ENCODE measurements around the gene PRSS1. TPM values are rescaled to one million over a fixed set of nuclear protein-coding genes. Genes with fewer than 3 reads are reported as not detected.

The PRSS1 gene
- total RNA-seq, 3 donors from 2014 or later = not detected

DNA sequence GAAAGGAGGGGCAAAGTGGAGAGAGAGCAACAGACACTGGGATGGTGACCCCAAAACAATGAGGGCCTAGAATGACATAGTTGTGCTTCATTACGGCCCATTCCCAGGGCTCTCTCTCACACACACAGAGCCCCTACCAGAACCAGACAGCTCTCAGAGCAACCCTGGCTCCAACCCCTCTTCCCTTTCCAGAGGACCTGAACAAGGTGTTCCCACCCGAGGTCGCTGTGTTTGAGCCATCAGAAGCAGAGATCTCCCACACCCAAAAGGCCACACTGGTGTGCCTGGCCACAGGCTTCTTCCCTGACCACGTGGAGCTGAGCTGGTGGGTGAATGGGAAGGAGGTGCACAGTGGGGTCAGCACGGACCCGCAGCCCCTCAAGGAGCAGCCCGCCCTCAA, 42.2 kb downstream of the PRSS1 start:
- Histone ChIP-seq H3K4me1 (ENCODE audit: low read depth) (no peaks in the 10 kb centered on the region), H3K36me3 (ENCODE audit: low read depth) (no peaks in the 10 kb centered on the region), H3K9me3 (no peaks in the 10 kb centered on the region), H3K4me3 (no peak overlapping the region)
- ATAC-seq (no peak), DNase-seq (no peak)
- TF ChIP-seq, protein P1, sequence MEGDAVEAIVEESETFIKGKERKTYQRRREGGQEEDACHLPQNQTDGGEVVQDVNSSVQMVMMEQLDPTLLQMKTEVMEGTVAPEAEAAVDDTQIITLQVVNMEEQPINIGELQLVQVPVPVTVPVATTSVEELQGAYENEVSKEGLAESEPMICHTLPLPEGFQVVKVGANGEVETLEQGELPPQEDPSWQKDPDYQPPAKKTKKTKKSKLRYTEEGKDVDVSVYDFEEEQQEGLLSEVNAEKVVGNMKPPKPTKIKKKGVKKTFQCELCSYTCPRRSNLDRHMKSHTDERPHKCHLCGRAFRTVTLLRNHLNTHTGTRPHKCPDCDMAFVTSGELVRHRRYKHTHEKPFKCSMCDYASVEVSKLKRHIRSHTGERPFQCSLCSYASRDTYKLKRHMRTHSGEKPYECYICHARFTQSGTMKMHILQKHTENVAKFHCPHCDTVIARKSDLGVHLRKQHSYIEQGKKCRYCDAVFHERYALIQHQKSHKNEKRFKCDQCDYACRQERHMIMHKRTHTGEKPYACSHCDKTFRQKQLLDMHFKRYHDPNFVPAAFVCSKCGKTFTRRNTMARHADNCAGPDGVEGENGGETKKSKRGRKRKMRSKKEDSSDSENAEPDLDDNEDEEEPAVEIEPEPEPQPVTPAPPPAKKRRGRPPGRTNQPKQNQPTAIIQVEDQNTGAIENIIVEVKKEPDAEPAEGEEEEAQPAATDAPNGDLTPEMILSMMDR (IDR thresholded peaks at IDR 0.05) = no peak
- intact Hi-C loops (cut with DNase I, micrococcal nuclease) = no loop called here

DNA sequence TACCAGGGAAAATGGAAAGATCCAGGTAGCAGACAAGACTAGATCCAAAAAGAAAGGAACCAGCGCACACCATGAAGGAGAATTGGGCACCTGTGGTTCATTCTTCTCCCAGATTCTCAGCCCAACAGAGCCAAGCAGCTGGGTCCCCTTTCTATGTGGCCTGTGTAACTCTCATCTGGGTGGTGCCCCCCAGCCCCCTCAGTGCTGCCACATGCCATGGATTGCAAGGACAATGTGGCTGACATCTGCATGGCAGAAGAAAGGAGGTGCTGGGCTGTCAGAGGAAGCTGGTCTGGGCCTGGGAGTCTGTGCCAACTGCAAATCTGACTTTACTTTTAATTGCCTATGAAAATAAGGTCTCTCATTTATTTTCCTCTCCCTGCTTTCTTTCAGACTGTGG, 42.9 kb downstream of the PRSS1 start:
- TF ChIP-seq, protein P1 (IDR thresholded peaks at IDR 0.05) = no peak
- Histone ChIP-seq H3K4me1 (ENCODE audit: low read depth) (no peaks in the 10 kb centered on the region), H3K36me3 (ENCODE audit: low read depth) (no peaks in the 10 kb centered on the region), H3K9me3 (no peaks in the 10 kb centered on the region), H3K4me3 (no peak overlapping the region)
- ATAC-seq = no peak
- DNase-seq = no peak
- intact Hi-C loops (cut with DNase I, micrococcal nuclease) = no loop called here

DNA sequence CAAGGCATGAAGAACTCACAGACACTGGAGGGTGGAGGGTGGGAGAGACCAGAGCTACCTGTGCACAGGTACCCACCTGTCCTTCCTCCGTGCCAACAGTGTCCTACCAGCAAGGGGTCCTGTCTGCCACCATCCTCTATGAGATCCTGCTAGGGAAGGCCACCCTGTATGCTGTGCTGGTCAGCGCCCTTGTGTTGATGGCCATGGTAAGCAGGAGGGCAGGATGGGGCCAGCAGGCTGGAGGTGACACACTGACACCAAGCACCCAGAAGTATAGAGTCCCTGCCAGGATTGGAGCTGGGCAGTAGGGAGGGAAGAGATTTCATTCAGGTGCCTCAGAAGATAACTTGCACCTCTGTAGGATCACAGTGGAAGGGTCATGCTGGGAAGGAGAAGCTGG, 43.3 kb downstream of the PRSS1 start:
- Histone ChIP-seq H3K36me3 (ENCODE audit: low read depth) (no peaks in the 10 kb centered on the region), H3K4me1 (ENCODE audit: low read depth) (no peaks in the 10 kb centered on the region), H3K9me3 (no peaks in the 10 kb centered on the region), H3K4me3 (no peak overlapping the region)
- intact Hi-C loops (cut with DNase I, micrococcal nuclease) = no loop called here
- no peak for DNase-seq
- TF ChIP-seq, protein P1 (IDR thresholded peaks at IDR 0.05) = no peak
- no peak for ATAC-seq

DNA sequence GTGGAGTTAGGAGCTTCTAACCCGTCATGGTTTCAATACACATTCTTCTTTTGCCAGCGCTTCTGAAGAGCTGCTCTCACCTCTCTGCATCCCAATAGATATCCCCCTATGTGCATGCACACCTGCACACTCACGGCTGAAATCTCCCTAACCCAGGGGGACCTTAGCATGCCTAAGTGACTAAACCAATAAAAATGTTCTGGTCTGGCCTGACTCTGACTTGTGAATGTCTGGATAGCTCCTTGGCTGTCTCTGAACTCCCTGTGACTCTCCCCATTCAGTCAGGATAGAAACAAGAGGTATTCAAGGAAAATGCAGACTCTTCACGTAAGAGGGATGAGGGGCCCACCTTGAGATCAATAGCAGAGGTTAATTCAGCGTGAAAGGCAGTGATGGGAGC, 43.9 kb downstream of the PRSS1 start:
- H3K9me3 ChIP-seq = no peaks in the 10 kb centered on the region
- DNase-seq (no peak), ATAC-seq (no peak)
- TF ChIP-seq, protein P1 (IDR thresholded peaks at IDR 0.05) = no peak
- H3K4me1 ChIP-seq (ENCODE audit: low read depth) = no peaks in the 10 kb centered on the region
- intact Hi-C loops (cut with DNase I, micrococcal nuclease) = no loop called here
- no peaks in the 10 kb centered on the region for H3K36me3 ChIP-seq (ENCODE audit: low read depth)
- H3K4me3 ChIP-seq = no peak overlapping the region

DNA sequence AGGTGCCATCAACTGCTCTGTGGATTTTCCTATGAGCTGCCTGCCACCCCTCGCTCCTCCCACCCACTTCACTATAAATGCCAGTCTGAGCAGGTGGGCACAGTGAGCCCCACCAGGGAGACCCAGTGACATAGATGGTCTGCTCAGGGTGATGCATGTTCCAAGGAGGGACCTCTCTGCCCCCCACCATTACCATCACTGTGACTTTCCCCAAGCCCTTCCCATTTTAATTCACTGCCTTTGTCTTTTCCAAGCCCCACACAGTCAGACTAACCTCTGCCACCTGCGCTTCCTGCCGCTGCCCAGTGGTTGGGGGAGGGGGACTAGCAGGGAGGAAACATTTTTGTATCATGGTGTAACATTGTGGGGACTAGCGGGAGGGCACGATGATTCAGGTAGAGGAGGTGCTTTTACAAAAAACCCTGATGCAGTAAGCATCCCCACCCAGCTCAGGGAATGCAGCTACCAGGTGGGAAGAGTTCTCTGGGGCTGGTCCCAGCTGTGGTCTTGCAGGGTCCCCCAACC, 46.1 kb downstream of the PRSS1 start:
- TF ChIP-seq, protein P1 (IDR thresholded peaks at IDR 0.05) = no peak
- Histone ChIP-seq H3K36me3 (ENCODE audit: low read depth) (no peaks in the 10 kb centered on the region), H3K9me3 (no peaks in the 10 kb centered on the region), H3K4me1 (ENCODE audit: low read depth) (no peaks in the 10 kb centered on the region), H3K4me3 (no peak overlapping the region)
- intact Hi-C loops (cut with DNase I, micrococcal nuclease) = no loop called here
- DNase-seq = peak in 2 of 3 donors; percentile 25 to 67
- ATAC-seq = peak; percentile 48

DNA sequence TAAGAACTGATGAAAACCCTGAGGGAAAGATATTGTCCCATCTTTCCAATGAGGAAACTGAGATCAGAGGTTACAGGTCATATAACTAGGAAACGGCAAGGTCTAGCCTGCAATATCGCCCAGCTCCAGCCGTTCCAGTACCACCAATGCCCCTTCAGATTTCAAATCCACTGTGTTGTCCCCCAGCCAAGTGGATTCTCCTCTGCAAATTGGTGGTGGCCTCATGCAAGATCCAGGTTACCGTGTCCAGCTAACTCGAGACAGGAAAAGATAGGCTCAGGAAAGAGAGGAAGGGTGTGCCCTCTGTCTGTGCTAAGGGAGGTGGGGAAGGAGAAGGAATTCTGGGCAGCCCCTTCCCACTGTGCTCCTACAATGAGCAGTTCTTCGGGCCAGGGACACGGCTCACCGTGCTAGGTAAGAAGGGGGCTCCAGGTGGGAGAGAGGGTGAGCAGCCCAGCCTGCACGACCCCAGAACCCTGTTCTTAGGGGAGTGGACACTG, 46.8 kb downstream of the PRSS1 start:
- no peaks in the 10 kb centered on the region for H3K4me1 ChIP-seq (ENCODE audit: low read depth)
- ATAC-seq = no peak
- TF ChIP-seq, protein P1 (IDR thresholded peaks at IDR 0.05) = no peak
- H3K9me3 ChIP-seq = no peaks in the 10 kb centered on the region
- no peak for DNase-seq
- intact Hi-C loops (cut with DNase I, micrococcal nuclease) = no loop called here
- no peak overlapping the region for H3K4me3 ChIP-seq
- no peaks in the 10 kb centered on the region for H3K36me3 ChIP-seq (ENCODE audit: low read depth)

Measured in mucosa of descending colon (tissue), 3 donors.